GM19193 (cell line): ENCODE measurements around the gene FAM24B.

Source experiments
- POLR2A ChIP-seq: IDR thresholded peaks from 4 replicates; pipeline ENCODE4 v1.6.1; 2011; ENCODE audit not compliant: insufficient read depth, insufficient read length; ENCODE audit errors: extremely low read depth

FAM24B gene

DNA sequence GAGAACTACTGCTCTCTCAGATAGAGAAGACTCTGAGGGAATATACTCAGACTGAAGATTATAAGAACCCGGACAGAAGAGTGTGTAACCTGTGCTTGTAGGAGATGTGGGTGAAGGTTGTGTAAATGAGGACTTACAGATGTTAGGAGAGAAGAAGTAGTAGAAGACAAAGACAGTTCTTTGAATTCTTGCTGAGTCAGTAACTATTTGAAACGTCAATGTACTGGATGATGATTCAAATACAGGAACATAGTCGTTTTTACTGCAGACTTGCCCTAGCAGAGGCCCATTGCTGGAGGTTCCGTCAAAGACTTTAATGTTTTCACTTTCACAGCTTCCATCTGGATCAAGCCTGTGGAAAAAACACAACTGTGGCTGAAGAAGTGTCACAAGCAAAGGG, 40.5 kb downstream of the FAM24B start:
- TF ChIP-seq POLR2A = no peak

DNA sequence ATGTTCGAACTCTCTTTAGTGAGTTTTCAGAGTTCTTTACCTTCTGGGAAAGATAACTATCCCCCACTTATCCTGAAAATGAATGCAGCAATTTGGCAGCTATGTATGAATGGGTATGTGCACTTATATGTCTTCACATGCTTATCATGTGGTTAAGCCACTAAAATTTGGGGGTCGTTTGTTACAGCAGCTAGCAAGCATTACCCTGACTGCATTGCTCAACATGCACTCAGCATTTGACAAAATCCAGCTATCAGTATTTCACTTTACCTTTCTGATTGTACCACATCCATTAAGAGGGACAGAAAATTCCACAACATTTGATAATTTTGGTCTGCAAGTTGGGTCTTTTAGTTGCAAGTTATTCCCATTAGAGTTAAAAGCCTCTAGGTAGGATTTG, 43.5 kb downstream of the FAM24B start:
- no peak for TF ChIP-seq POLR2A

GRCh38 chr10:122830965-122831353, 48.4 kb downstream of the FAM24B start:
- TF ChIP-seq POLR2A = no peak

DNA sequence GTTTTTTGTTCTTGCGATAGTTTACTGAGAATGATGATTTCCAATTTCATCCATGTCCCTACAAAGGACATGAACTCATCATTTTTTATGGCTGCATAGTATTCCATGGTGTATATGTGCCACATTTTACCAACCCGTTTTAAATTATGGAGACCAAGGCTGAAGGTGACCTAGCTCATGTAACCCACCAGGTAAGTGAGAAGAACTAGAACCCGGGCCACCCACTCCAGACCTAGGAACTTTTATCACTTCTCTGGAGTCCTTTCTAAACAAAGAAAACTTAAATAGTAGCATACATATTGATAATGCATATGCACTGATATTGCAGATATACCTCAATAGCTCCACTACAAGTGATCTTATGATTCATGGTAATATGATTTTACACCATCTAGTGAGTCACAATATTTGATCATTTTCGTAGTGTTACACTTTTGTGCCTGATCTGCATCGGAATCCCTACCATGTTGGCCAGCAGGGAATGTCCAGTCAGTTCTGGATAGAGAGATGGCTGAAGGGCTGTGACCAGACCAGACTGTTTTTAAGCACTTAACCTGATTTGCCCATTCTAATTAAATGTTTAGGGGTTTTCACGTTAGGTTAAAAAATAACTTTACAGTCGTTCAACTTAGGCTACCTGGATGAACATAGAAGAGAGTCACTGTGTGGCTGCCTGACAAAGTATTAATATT, 49.0 kb downstream of the FAM24B start:
- no peak for TF ChIP-seq POLR2A

GRCh38 chr10:122829454-122829853, 49.9 kb downstream of the FAM24B start:
- no peak for TF ChIP-seq POLR2A

- no peak for TF ChIP-seq POLR2A
These were observed 50.6 kb downstream of the FAM24B start for GRCh38 chr10:122828716-122829255.

DNA sequence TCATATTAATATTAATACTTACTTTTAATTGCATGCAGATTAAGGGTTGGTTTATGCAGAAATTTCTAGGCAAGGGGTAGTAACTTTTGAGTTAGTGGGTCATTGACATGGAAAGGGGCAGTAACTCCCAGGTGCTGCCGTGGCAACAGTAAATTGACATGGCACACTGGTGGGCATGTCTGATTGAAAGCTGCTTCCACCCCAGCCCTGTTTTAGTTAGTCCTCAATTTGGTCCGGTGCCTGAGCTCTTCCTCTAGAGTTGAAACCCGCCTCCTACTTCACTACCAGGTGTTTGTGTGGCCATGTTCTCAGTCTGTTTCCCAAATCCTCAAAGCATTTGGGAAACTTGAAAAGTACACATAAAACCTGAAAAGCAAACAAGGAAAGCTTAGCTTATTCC, 52.1 kb downstream of the FAM24B start:
- no peak for TF ChIP-seq POLR2A

DNA sequence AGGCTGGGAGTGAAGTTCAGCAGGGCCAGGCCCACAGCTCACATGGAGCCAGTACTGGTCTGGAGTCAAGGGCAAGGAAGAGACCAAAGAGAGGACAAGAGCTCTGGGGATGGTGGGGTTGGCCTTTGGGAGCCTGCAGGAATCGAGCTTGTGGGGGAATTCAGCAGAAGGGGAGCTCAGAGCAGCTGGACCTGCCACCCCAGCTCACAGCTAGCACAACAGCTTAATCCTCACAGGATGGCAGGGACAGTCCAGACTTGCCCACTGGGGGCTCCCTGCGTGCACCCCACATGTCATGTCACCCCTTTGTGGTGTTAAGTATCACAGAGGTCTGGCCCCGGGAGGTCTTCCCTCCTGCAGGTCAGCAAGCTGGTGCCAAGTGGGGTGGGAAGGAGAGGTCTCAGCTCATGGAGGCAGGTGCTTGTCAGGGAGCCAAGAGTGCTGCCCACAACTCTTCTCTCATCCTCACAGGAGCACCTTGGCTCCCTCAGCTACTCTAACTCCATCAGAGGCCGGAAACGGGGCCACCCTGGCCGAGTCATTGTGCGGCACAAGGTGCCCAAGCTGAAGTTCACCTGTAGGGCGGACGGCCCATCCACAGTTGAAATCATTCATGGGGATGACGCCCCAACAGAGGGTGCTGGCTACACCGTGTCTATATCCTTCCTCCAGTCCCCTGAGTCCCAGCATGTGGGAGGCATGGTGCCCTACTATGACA, 56.2 kb downstream of the FAM24B start:
- TF ChIP-seq POLR2A = no peak

GRCh38 chr10:122821808-122822207, 57.6 kb downstream of the FAM24B start:
- TF ChIP-seq POLR2A = no peak

GRCh38 chr10:122815458-122815857, 63.9 kb downstream of the FAM24B start:
- TF ChIP-seq POLR2A = no peak

- no peak for TF ChIP-seq POLR2A
These were observed 64.9 kb downstream of the FAM24B start for GRCh38 chr10:122814493-122814892.

- TF ChIP-seq POLR2A = no peak
These were observed 66.6 kb downstream of the FAM24B start for GRCh38 chr10:122812751-122813150.

- TF ChIP-seq POLR2A = no peak
These were observed 77.1 kb downstream of the FAM24B start for GRCh38 chr10:122802282-122802681.
